NCI-H446 (cell line): ENCODE data around the gene STXBP6.
"Not testable (repeated sequence)": the region's sequence is repeated elsewhere in the genome, so short reads cannot be mapped to it uniquely, and the experiment has no call there.

ENCODE experiments used
- DNase-seq, 2 experiments: peaks; one replicate each; lab custom pipeline; 2025; lab: John Stamatoyannopoulos, UW

Gene STXBP6

GRCh38 chr14:24956104-24956503 lies 93.8 kb downstream of the STXBP6 start:
- DNase-seq: no peak

GRCh38 chr14:24954700-24955037 lies 95.3 kb downstream of the STXBP6 start:
- no peak for DNase-seq

GRCh38 chr14:24954037-24954699 lies 95.8 kb downstream of the STXBP6 start:
- DNase-seq: no peak

- no peak for DNase-seq
Measured at GRCh38 chr14:24952851-24953666, 96.9 kb downstream of the STXBP6 start.

- DNase-seq: no peak
Measured at GRCh38 chr14:24948261-24948847, 101.6 kb downstream of the STXBP6 start.

- no peak for DNase-seq
Measured at GRCh38 chr14:24947131-24947530, 102.8 kb downstream of the STXBP6 start.

- DNase-seq: no peak
Measured at GRCh38 chr14:24944800-24945199, 105.1 kb downstream of the STXBP6 start.

- no peak for DNase-seq
Measured at GRCh38 chr14:24943024-24943423, 106.9 kb downstream of the STXBP6 start.

GRCh38 chr14:24941719-24942118 lies 108.2 kb downstream of the STXBP6 start:
- DNase-seq: no peak

- DNase-seq: no peak
Measured at GRCh38 chr14:24940213-24940783, 109.6 kb downstream of the STXBP6 start.

- no peak for DNase-seq
Measured at GRCh38 chr14:24938593-24938992, 111.4 kb downstream of the STXBP6 start.

- DNase-seq: no peak
Measured at GRCh38 chr14:24937300-24937699, 112.6 kb downstream of the STXBP6 start.

- not testable (repeated sequence) for DNase-seq
Measured at GRCh38 chr14:24936773-24937172, 113.2 kb downstream of the STXBP6 start.

- no peak for DNase-seq
Measured at GRCh38 chr14:24935796-24936195, 114.2 kb downstream of the STXBP6 start.

GRCh38 chr14:24928386-24928900 lies 121.5 kb downstream of the STXBP6 start:
- no peak for DNase-seq

GRCh38 chr14:24927809-24928208 lies 122.1 kb downstream of the STXBP6 start:
- no peak for DNase-seq

GRCh38 chr14:24925771-24926374 lies 124.1 kb downstream of the STXBP6 start:
- DNase-seq: no peak

GRCh38 chr14:24924544-24924943 lies 125.4 kb downstream of the STXBP6 start:
- DNase-seq: no peak

GRCh38 chr14:24921903-24922302 lies 128.0 kb downstream of the STXBP6 start:
- DNase-seq: no peak

- DNase-seq: no peak
Measured at GRCh38 chr14:24920265-24921075, 129.5 kb downstream of the STXBP6 start.

GRCh38 chr14:24918822-24919221 lies 131.1 kb downstream of the STXBP6 start:
- no peak for DNase-seq
